Ramos (cell line): ENCODE results near the gene ZNF343.

Experiments used
- in situ Hi-C: fragments of 300-500 bp; cut with MboI; formaldehyde crosslinking; loops from one replicate; pipeline ENCODE4 v1.14.3; 2022; ENCODE audit warnings: low sequenced_read_pairs; ENCODE audit not compliant: unreplicated experiment

The ZNF343 gene

GRCh38 chr20:2476742-2477615 lies 31.7 kb downstream of the ZNF343 start:
- in situ Hi-C loops, result no loop called here

- in situ Hi-C loops, result no loop called here
Observed at GRCh38 chr20:2475850-2476741, 32.6 kb downstream of the ZNF343 start.

GRCh38 chr20:2473516-2473915 lies 35.2 kb downstream of the ZNF343 start:
- in situ Hi-C loops, result no loop called here

- in situ Hi-C loops, result no loop called here
Observed at GRCh38 chr20:2470423-2471193, 38.1 kb downstream of the ZNF343 start, which contains the start of gene SNRPB. SNRPB (minus strand) TSS chr20:2470789; CDS start chr20:2470690, 99 bp downstream.

GRCh38 chr20:2469991-2470422 lies 38.7 kb downstream of the ZNF343 start:
- in situ Hi-C loops, result no loop called here

- in situ Hi-C loops, result no loop called here
Observed at GRCh38 chr20:2468581-2469407, 39.9 kb downstream of the ZNF343 start.

GRCh38 chr20:2467412-2467811 lies 41.3 kb downstream of the ZNF343 start:
- in situ Hi-C loops, result no loop called here

- in situ Hi-C loops, result no loop called here
Observed at GRCh38 chr20:2465100-2465499, 43.6 kb downstream of the ZNF343 start.

GRCh38 chr20:2463616-2464365 lies 44.9 kb downstream of the ZNF343 start:
- in situ Hi-C loops, result no loop called here

- in situ Hi-C loops, result no loop called here
Observed at GRCh38 chr20:2462484-2462883, 46.2 kb downstream of the ZNF343 start.

GRCh38 chr20:2460752-2461424 lies 47.8 kb downstream of the ZNF343 start:
- in situ Hi-C loops, result no loop called here

- in situ Hi-C loops, result no loop called here
Observed at GRCh38 chr20:2459981-2460751, 48.5 kb downstream of the ZNF343 start.

- in situ Hi-C loops, result no loop called here
Observed at GRCh38 chr20:2458919-2459499, 49.7 kb downstream of the ZNF343 start.

GRCh38 chr20:2455771-2456497 lies 52.8 kb downstream of the ZNF343 start:
- in situ Hi-C loops, result no loop called here

- in situ Hi-C loops, result no loop called here
Observed at GRCh38 chr20:2453792-2454191, 54.9 kb downstream of the ZNF343 start.

- in situ Hi-C loops, result no loop called here
Observed at GRCh38 chr20:2451939-2452732, 56.6 kb downstream of the ZNF343 start.
